Neural progenitor cell (in vitro differentiated cells): Measurements from ENCODE around the gene RWDD2A. TPM values are rescaled to one million over a fixed set of nuclear protein-coding genes. Genes with fewer than 3 reads are reported as not detected.

Experiments used
- DNase-seq: peaks from one replicate; pipeline ENCODE4 v3.0.0-alpha.2; 2016; ENCODE audit warnings: low spot score
- H2AFZ ChIP-seq: fragments of 200-600 bp; sonication (generic); replicated peaks from 2 replicates; pipeline ENCODE4 v1.6.1; 2016; ENCODE audit warnings: antibody characterized with exemption
- H3F3A ChIP-seq: fragments of 200-600 bp; sonication (generic); 2 replicates; pipeline ENCODE4 v1.6.1; 2016; ENCODE audit warnings: antibody characterized with exemption, low read depth
- H3K27ac ChIP-seq: fragments of 200-600 bp; sonication (generic); 2 replicates; pipeline ENCODE4 v1.5.1; 2016; ENCODE audit warnings: mild to moderate bottlenecking
- H3K27me3 ChIP-seq: fragments of 200-600 bp; sonication (generic); 2 replicates; pipeline ENCODE4 v1.6.1; 2016; ENCODE audit warnings: mild to moderate bottlenecking, moderate library complexity
- H3K36me3 ChIP-seq: fragments of 200-600 bp; sonication (generic); 2 replicates; pipeline ENCODE4 v1.5.1; 2016
- H3K4me1 ChIP-seq: fragments of 200-600 bp; sonication (generic); 2 replicates; pipeline ENCODE4 v1.6.1; 2016; ENCODE audit warnings: mixed run types
- H3K4me2 ChIP-seq: fragments of 200-600 bp; sonication (generic); 2 replicates; pipeline ENCODE4 v1.6.1; 2016
- H3K4me3 ChIP-seq: fragments of 200-600 bp; sonication (generic); 2 replicates; pipeline ENCODE4 v1.5.1; 2016
- H3K79me2 ChIP-seq: fragments of 200-600 bp; sonication (generic); 2 replicates; pipeline ENCODE4 v1.6.1; 2016; ENCODE audit warnings: low read depth
- H3K9ac ChIP-seq: fragments of 200-600 bp; sonication (generic); 2 replicates; pipeline ENCODE4 v1.6.1; 2016
- H3K9me3 ChIP-seq: fragments of 200-600 bp; sonication (generic); 2 replicates; pipeline ENCODE4 v1.5.1; 2016; ENCODE audit warnings: low read depth
- H4K20me1 ChIP-seq: fragments of 200-600 bp; sonication (generic); 2 replicates; pipeline ENCODE4 v1.6.1; 2016; ENCODE audit warnings: low read depth
- H3K27ac Mint-ChIP-seq: 3 replicates; pipeline ENCODE4 v1.8.0; 2021; ENCODE audit warnings: mixed read lengths
- H3K27me3 Mint-ChIP-seq: 2 replicates; pipeline ENCODE4 v1.8.0; 2022; ENCODE audit warnings: low read depth, mild to moderate bottlenecking, inconsistent platforms, moderate library complexity, mixed read lengths; ENCODE audit not compliant: insufficient read depth
- H3K36me3 Mint-ChIP-seq: 3 replicates; pipeline ENCODE4 v1.8.0; 2021; ENCODE audit warnings: mixed read lengths
- H3K4me1 Mint-ChIP-seq: 3 replicates; pipeline ENCODE4 v1.8.0; 2021; ENCODE audit warnings: mixed read lengths
- H3K4me3 Mint-ChIP-seq: 3 replicates; pipeline ENCODE4 v1.8.0; 2021; ENCODE audit warnings: mild to moderate bottlenecking, moderate library complexity, mixed read lengths
- H3K9me3 Mint-ChIP-seq: 3 replicates; pipeline ENCODE4 v1.8.0; 2020; ENCODE audit warnings: mixed read lengths
- CTCF ChIP-seq: fragments of 200-600 bp; sonication (generic); IDR thresholded peaks from 2 replicates; pipeline ENCODE4 v1.5.1; 2017; ENCODE audit warnings: antibody characterized with exemption, mild to moderate bottlenecking
- EZH2 ChIP-seq: fragments of 200-600 bp; sonication (generic); IDR thresholded peaks from 2 replicates; pipeline ENCODE4 v1.6.1; 2017; ENCODE audit warnings: antibody characterized with exemption, mild to moderate bottlenecking, moderate library complexity
- EZH2phosphoT487 ChIP-seq: fragments of 200-600 bp; sonication (generic); IDR thresholded peaks from 2 replicates; pipeline ENCODE4 v1.6.1; 2017; ENCODE audit warnings: antibody characterized with exemption
- total RNA-seq: library from RNA; depleted of rRNA; stranded (reverse); fragments of >200 nt; gene quantifications from 2 replicates; pipeline ENCODE4 v1.2.3, GENCODE V29; 2015; ENCODE audit warnings: low replicate concordance

RWDD2A gene
- total RNA-seq, 1 donor from 2014 or later: 8.5 TPM

- DNase-seq: no peak
- TF ChIP-seq EZH2: no peak
- no peak overlapping the region for H3K9ac ChIP-seq
- no peaks in the 10 kb centered on the region for H3K36me3 ChIP-seq
- Mint-ChIP-seq H3K4me1 (no peaks in the 10 kb centered on the region), H3K27me3 (no peaks in the 10 kb centered on the region), H3K36me3 (no peaks in the 10 kb centered on the region), H3K4me3 (no peak overlapping the region), H3K9me3 (no peaks in the 10 kb centered on the region), H3K27ac (no peak overlapping the region)
- H3K9me3 ChIP-seq: no peaks in the 10 kb centered on the region
- no peaks in the 10 kb centered on the region for H3F3A ChIP-seq
- H3K27ac ChIP-seq: no peak overlapping the region
- no peak overlapping the region for H3K4me2 ChIP-seq
- no peaks in the 10 kb centered on the region for H4K20me1 ChIP-seq
- H3K27me3 ChIP-seq: no peaks in the 10 kb centered on the region
- H2AFZ ChIP-seq: no peak overlapping the region
- H3K4me3 ChIP-seq: no peak overlapping the region
- no peaks in the 10 kb centered on the region for H3K4me1 ChIP-seq
- H3K79me2 ChIP-seq: no peaks in the 10 kb centered on the region
Observed at GRCh38 chr6:83231146-83231545, 38.0 kb downstream of the RWDD2A start.

- TF ChIP-seq CTCF (no peak), EZH2phosphoT487 (no peak), EZH2 (no peak)
- no peaks in the 10 kb centered on the region for H3K27me3 Mint-ChIP-seq
- H3K4me1 Mint-ChIP-seq: peaks cover under 1% of the 10 kb centered on the region
- H3K27ac Mint-ChIP-seq: no peak overlapping the region
- Histone ChIP-seq H3K27me3 (no peaks in the 10 kb centered on the region), H3K27ac (no peak overlapping the region), H3K4me3 (no peak overlapping the region), H3K9me3 (no peaks in the 10 kb centered on the region), H3K36me3 (no peaks in the 10 kb centered on the region), H2AFZ (no peak overlapping the region), H3F3A (no peaks in the 10 kb centered on the region), H4K20me1 (no peaks in the 10 kb centered on the region), H3K79me2 (no peaks in the 10 kb centered on the region), H3K9ac (no peak overlapping the region), H3K4me2 (no peak overlapping the region), H3K4me1 (no peaks in the 10 kb centered on the region)
- H3K9me3 Mint-ChIP-seq: no peaks in the 10 kb centered on the region
- no peak for DNase-seq
- H3K4me3 Mint-ChIP-seq: no peak overlapping the region
- H3K36me3 Mint-ChIP-seq: no peaks in the 10 kb centered on the region
Observed at GRCh38 chr6:83247471-83247870, 54.3 kb downstream of the RWDD2A start.

Other genes starting within 250 kb of the RWDD2A start
- 72.2 and 86.3 TPM in 2 replicates for gene UBE3D, start 127.5 kb upstream of the RWDD2A start, total RNA-seq
- 51.0 and 61.9 TPM in 2 replicates for gene DOP1A, start 125.7 kb upstream of the RWDD2A start, total RNA-seq
- 48.1 and 61.5 TPM in 2 replicates for gene PGM3, start 92 bp upstream of the RWDD2A start, total RNA-seq
- gene ME1, start 237.7 kb downstream of the RWDD2A start, total RNA-seq: 2.0 and 2.8 TPM in 2 replicates